D721Med (cell line): ENCODE results near the gene ABHD6.
"Not testable (repeated sequence)": the region's sequence is repeated elsewhere in the genome, so short reads cannot be mapped to it uniquely, and the experiment has no call there.

ENCODE experiments used
- DNase-seq: peaks from one replicate; pipeline ENCODE4 v3.0.0; 2011; ENCODE audit warnings: low spot score; ENCODE audit not compliant: insufficient read length
- FAIRE-seq: peaks from 2 replicates; lab custom pipeline; 2011; peaks lifted over from hg19 to GRCh38; lab: Jason Lieb, UNC
- TF ChIP-seq, protein P1 (sequence below): IDR thresholded peaks from 2 replicates; pipeline ENCODE4 v1.5.1; 2012; ENCODE audit warnings: mild to moderate bottlenecking, control low read depth; ENCODE audit not compliant: insufficient read depth; ENCODE audit errors: missing control alignments

Gene ABHD6

GRCh38 chr3:58234516-58234931, 3.1 kb upstream of the ABHD6 start:
- DNase-seq (no peak), FAIRE-seq (no peak)
- TF ChIP-seq, protein P1, sequence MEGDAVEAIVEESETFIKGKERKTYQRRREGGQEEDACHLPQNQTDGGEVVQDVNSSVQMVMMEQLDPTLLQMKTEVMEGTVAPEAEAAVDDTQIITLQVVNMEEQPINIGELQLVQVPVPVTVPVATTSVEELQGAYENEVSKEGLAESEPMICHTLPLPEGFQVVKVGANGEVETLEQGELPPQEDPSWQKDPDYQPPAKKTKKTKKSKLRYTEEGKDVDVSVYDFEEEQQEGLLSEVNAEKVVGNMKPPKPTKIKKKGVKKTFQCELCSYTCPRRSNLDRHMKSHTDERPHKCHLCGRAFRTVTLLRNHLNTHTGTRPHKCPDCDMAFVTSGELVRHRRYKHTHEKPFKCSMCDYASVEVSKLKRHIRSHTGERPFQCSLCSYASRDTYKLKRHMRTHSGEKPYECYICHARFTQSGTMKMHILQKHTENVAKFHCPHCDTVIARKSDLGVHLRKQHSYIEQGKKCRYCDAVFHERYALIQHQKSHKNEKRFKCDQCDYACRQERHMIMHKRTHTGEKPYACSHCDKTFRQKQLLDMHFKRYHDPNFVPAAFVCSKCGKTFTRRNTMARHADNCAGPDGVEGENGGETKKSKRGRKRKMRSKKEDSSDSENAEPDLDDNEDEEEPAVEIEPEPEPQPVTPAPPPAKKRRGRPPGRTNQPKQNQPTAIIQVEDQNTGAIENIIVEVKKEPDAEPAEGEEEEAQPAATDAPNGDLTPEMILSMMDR: no peak

DNA sequence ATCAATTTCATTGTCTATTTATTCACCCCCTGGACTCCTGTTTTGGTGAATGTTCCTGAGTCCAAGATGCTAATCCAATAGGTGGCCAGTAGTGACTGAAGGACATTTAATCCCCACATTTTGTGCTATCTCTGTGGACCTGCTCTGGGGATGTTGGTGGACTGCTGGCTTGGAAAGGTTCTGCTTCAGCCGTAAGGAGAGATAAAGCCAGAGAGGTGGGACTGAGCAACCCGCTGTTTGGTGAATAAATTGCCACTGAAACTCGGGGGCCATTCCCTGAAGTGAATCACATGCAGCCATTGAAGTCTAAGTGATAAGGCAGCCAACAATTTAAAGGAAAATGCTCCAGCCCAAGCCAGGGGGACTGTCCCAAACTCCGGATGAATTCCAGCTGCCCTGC, 1.6 kb upstream of the ABHD6 start:
- DNase-seq (no peak), FAIRE-seq (no peak)
- TF ChIP-seq, protein P1: no peak

GRCh38 chr3:58236527-58237237, 910 bp upstream of the ABHD6 start:
- DNase-seq (no peak), FAIRE-seq (no peak)
- TF ChIP-seq, protein P1: no peak

GRCh38 chr3:58237941-58238681, 519 bp downstream of the ABHD6 start:
- FAIRE-seq (no peak), DNase-seq (peak; percentile 22)
- TF ChIP-seq, protein P1: no peak

- TF ChIP-seq, protein P1: no peak
- FAIRE-seq: no peak
- DNase-seq: no peak
These were observed 1.2 kb downstream of the ABHD6 start for GRCh38 chr3:58238830-58239229.

DNA sequence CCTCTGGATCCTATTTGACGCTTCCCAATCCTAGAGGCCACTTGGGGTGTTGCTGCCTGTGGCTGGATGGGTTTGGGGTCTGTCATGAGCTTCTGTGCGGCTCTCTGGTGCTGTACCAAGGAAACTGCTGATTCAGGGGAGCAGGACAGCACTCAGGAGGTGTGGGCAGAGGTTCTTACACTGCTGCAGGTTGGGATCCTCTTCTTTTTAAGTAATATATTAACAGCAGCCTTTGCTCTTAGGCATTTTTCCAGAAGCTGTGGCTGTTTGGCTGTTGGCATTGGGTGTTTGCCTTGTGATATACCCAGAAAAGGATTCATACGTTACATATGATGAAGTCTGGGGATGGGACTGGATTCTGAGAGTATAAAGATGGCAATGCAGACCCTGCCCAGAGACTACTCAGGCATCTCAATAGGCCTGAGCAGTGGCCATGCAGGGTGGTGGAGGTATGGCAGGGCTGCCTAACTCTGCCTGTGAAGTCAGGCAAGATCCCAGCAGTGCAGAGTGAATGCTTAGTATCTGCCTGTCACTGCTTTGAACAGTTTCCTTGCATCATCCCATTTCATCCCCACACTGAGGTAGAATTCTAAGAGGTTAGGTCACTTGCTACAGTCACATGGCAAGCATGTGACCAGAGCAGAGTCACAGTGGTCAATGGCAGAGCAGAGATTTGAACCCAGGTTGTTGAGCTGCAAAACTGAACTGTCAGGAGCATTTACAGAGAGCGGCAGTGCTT, 3.9 kb downstream of the ABHD6 start:
- TF ChIP-seq, protein P1: no peak
- FAIRE-seq (no peak), DNase-seq (no peak)

DNA sequence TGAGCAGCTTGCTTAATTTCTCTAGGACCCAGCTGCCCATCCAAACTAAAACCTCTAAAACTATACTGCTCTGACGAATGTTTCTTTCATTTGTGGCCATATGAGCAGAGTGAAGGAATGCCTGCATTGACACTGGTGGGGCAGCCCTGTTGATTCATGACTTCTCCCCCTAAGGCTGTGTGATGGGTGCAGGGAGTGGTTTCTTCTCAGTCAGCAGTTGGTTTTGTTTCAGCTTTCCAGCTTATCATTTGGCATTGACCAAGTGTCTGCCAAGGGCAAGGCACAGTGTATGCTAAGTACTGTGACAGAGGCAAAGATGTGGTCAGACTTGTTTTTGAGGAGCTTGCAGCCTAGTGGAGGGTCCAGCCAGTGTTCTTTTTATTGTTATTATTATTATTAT, 4.7 kb downstream of the ABHD6 start:
- DNase-seq (no peak), FAIRE-seq (no peak)

GRCh38 chr3:58242860-58243259, 5.3 kb downstream of the ABHD6 start:
- FAIRE-seq, DNase-seq: not testable (repeated sequence)

More for the DNA sequence above, 4.7 kb downstream of the ABHD6 start:
- TF ChIP-seq, protein P1: no peak
